PC-9 (cell line): ENCODE data around the gene CUX1. TPM values are rescaled to one million over a fixed set of nuclear protein-coding genes. Genes with fewer than 3 reads are reported as not detected.
"Not testable (repeated sequence)": the region's sequence is repeated elsewhere in the genome, so short reads cannot be mapped to it uniquely, and the experiment has no call there.

Source experiments
- BruUV-seq: library from RNA; stranded (reverse); fragments of 400-500 nt; replicated peaks from 2 replicates; lab custom pipeline; 2021; lab: Mats Ljungman, UMichigan
- CTCF ChIA-PET: fragments of 300-600 bp; sonication (Branson Sonifier 250); formaldehyde crosslinking; loops from one replicate; lab custom pipeline; 2022; ENCODE audit warnings: antibody characterized with exemption; lab: Charles Lee
- POLR2A ChIA-PET: fragments of 300-600 bp; sonication (Branson Sonifier 250); formaldehyde crosslinking; loops from one replicate; lab custom pipeline; 2022; ENCODE audit warnings: antibody characterized with exemption; ENCODE audit not compliant: unreplicated experiment; lab: Charles Lee
- DNase-seq, 2 experiments: peaks; one replicate each; pipeline versions ENCODE4 v3.0.0 to v3.0.0-alpha.2; 2015 to 2022; ENCODE audit warnings: mixed read lengths in 1 of 2
- H2AFZ ChIP-seq: fragments of 200-600 bp; sonication (generic); 2 replicates; pipeline ENCODE4 v1.8.1; 2017; ENCODE audit warnings: antibody characterized with exemption
- H3F3A ChIP-seq: fragments of 200-600 bp; sonication (generic); 2 replicates; pipeline ENCODE4 v1.8.1; 2017; ENCODE audit warnings: antibody characterized with exemption, mild to moderate bottlenecking, low read depth; ENCODE audit not compliant: insufficient read depth
- H3K27ac ChIP-seq: fragments of 200-600 bp; sonication (generic); 2 replicates; pipeline ENCODE4 v1.6.1; 2016; ENCODE audit warnings: mixed run types
- H3K27me3 ChIP-seq: fragments of 200-600 bp; sonication (generic); 2 replicates; pipeline ENCODE4 v1.6.1; 2016; ENCODE audit warnings: low read depth, mixed run types; ENCODE audit not compliant: insufficient read depth
- H3K36me3 ChIP-seq: fragments of 200-600 bp; sonication (generic); 2 replicates; pipeline ENCODE4 v1.6.1; 2016; ENCODE audit warnings: low read depth, mixed run types
- H3K4me1 ChIP-seq: fragments of 200-600 bp; sonication (generic); replicated peaks from 2 replicates; pipeline ENCODE4 v1.6.1; 2016; ENCODE audit warnings: mixed run types; ENCODE audit not compliant: insufficient read depth
- H3K4me2 ChIP-seq: fragments of 200-600 bp; sonication (generic); 2 replicates; pipeline ENCODE4 v1.6.1; 2017; ENCODE audit warnings: mixed run types
- H3K4me3 ChIP-seq: fragments of 200-600 bp; sonication (generic); 2 replicates; pipeline ENCODE4 v1.6.1; 2016; ENCODE audit warnings: mixed run types
- H3K79me2 ChIP-seq: fragments of 200-600 bp; sonication (generic); 2 replicates; pipeline ENCODE4 v1.6.1; 2017; ENCODE audit warnings: low read depth, mixed run types
- H3K9me2 ChIP-seq: fragments of 200-600 bp; sonication (generic); 2 replicates; pipeline ENCODE4 v1.8.1; 2017; ENCODE audit warnings: mild to moderate bottlenecking; ENCODE audit not compliant: insufficient read depth
- H3K9me3 ChIP-seq: fragments of 200-600 bp; sonication (generic); 2 replicates; pipeline ENCODE4 v1.8.1; 2016; ENCODE audit warnings: low read depth; ENCODE audit not compliant: insufficient read depth
- H4K20me1 ChIP-seq: fragments of 200-600 bp; sonication (generic); 2 replicates; pipeline ENCODE4 v1.8.1; 2017; ENCODE audit not compliant: insufficient read depth
- CTCF ChIP-seq: fragments of 200-600 bp; sonication (generic); conservative IDR thresholded peaks from 2 replicates; pipeline ENCODE4 v1.6.1; 2017; ENCODE audit warnings: mixed run types, antibody characterized with exemption, mild to moderate bottlenecking, moderate library complexity
- EZH2 ChIP-seq: fragments of 200-600 bp; sonication (generic); IDR thresholded peaks from 2 replicates; pipeline ENCODE4 v1.8.0; 2017; ENCODE audit warnings: antibody characterized with exemption, low read depth
- intact Hi-C: fragments of 100-400 bp; cut with micrococcal nuclease; formaldehyde crosslinking; loops from one replicate; pipeline ENCODE4 v1.10.0; 2022; ENCODE audit not compliant: unreplicated experiment
- total RNA-seq: library from RNA; stranded (reverse); gene quantifications from 2 replicates; pipeline ENCODE4 v1.2.3, GENCODE V29; 2021

Gene CUX1
- total RNA-seq, 1 experiment from 2014 or later = 83.3 TPM

- Histone ChIP-seq H3K4me1 (no peaks in the 10 kb centered on the region), H3K27ac (no peak overlapping the region), H3K4me2 (no peak overlapping the region), H3F3A (no peaks in the 10 kb centered on the region; the same call in 1 of the 2 replicates), H3K27me3 (no peaks in the 10 kb centered on the region), H3K9me3 (no peaks in the 10 kb centered on the region), H2AFZ (no peak overlapping the region), H3K9me2 (no peaks in the 10 kb centered on the region), H3K79me2 (peaks cover 5% of the 10 kb centered on the region; the same call in 1 of the 2 replicates), H3K36me3 (no peaks in the 10 kb centered on the region), H3K4me3 (no peak overlapping the region), H4K20me1 (peaks cover 7% of the 10 kb centered on the region)
- no TSS peak for BruUV-seq
- TF ChIP-seq CTCF (no peak), EZH2 (no peak)
- intact Hi-C loops = no loop called here
- DNase-seq = no peak
- ChIA-PET CTCF (interaction anchor here (0.6 kb wide), 1 partner anchor 307 kb away, joined by 3 read pairs; no protein-coding TSS in a partner anchor), POLR2A (no interaction called here)
These were observed 111.8 kb downstream of the CUX1 start for GRCh38 chr7:101929256-101929655.

GRCh38 chr7:101929911-101930310, 112.5 kb downstream of the CUX1 start:
- H3K4me2 ChIP-seq, H3K9me3 ChIP-seq, H3K4me3 ChIP-seq, H3K79me2 ChIP-seq, H4K20me1 ChIP-seq, H3K9me2 ChIP-seq, H3K4me1 ChIP-seq, H3K27me3 ChIP-seq, H3F3A ChIP-seq, H3K36me3 ChIP-seq, DNase-seq, BruUV-seq, CTCF ChIA-PET, intact Hi-C loops, H3K27ac ChIP-seq, H2AFZ ChIP-seq, POLR2A ChIA-PET: not testable (repeated sequence)

GRCh38 chr7:101932083-101932482, 114.7 kb downstream of the CUX1 start:
- ChIA-PET POLR2A (no interaction called here), CTCF (no interaction called here)
- no TSS peak for BruUV-seq
- intact Hi-C loops = no loop called here
- peaks cover 5% of the 10 kb centered on the region; the same call in 1 of the 2 replicates for H3K79me2 ChIP-seq
- no peak for DNase-seq
- no peak for TF ChIP-seq CTCF
- no peak for TF ChIP-seq EZH2
- no peak overlapping the region for H3K4me2 ChIP-seq
- no peaks in the 10 kb centered on the region for H3K4me1 ChIP-seq
- no peaks in the 10 kb centered on the region; the same call in 1 of the 2 replicates for H3F3A ChIP-seq
- H3K9me2 ChIP-seq = no peaks in the 10 kb centered on the region
- no peak overlapping the region for H3K4me3 ChIP-seq
- no peaks in the 10 kb centered on the region for H3K9me3 ChIP-seq
- H4K20me1 ChIP-seq = peaks cover 7% of the 10 kb centered on the region
- H3K27ac ChIP-seq = no peak overlapping the region
- no peaks in the 10 kb centered on the region for H3K27me3 ChIP-seq
- no peaks in the 10 kb centered on the region for H3K36me3 ChIP-seq
- H2AFZ ChIP-seq = no peak overlapping the region

GRCh38 chr7:101933028-101933427, 115.6 kb downstream of the CUX1 start:
- H3K4me3 ChIP-seq = no peak overlapping the region
- H3K4me1 ChIP-seq = no peaks in the 10 kb centered on the region
- POLR2A ChIA-PET = no interaction called here
- peaks cover 3% of the 10 kb centered on the region for H4K20me1 ChIP-seq
- no peaks in the 10 kb centered on the region for H3K36me3 ChIP-seq
- BruUV-seq = no TSS peak
- TF ChIP-seq EZH2 (no peak), CTCF (no peak)
- CTCF ChIA-PET = interaction anchor here (0.5 kb wide), 1 partner anchor 26 kb away, joined by 8 read pairs; no protein-coding TSS in a partner anchor
- no peaks in the 10 kb centered on the region for H3K9me2 ChIP-seq
- H3K79me2 ChIP-seq = peaks cover 5% of the 10 kb centered on the region; the same call in 1 of the 2 replicates
- no peaks in the 10 kb centered on the region; the same call in 1 of the 2 replicates for H3F3A ChIP-seq
- DNase-seq = no peak
- H3K9me3 ChIP-seq = no peaks in the 10 kb centered on the region
- no peaks in the 10 kb centered on the region for H3K27me3 ChIP-seq
- intact Hi-C loops = no loop called here
- H3K4me2 ChIP-seq = no peak overlapping the region
- no peak overlapping the region for H3K27ac ChIP-seq
- H2AFZ ChIP-seq = no peak overlapping the region
